HG03342 (cell line): Measurements from ENCODE around the gene R3HDM2.
"Not testable (repeated sequence)": the region's sequence is repeated elsewhere in the genome, so short reads cannot be mapped to it uniquely, and the experiment has no call there.

ENCODE experiments used
- ATAC-seq: cut with Tn5 transposase; IDR thresholded peaks from one replicate; pipeline ENCODE4 v1.9.1; 2021; ENCODE audit warnings: mild to moderate bottlenecking, moderate library complexity; ENCODE audit not compliant: unreplicated experiment

The R3HDM2 gene

DNA sequence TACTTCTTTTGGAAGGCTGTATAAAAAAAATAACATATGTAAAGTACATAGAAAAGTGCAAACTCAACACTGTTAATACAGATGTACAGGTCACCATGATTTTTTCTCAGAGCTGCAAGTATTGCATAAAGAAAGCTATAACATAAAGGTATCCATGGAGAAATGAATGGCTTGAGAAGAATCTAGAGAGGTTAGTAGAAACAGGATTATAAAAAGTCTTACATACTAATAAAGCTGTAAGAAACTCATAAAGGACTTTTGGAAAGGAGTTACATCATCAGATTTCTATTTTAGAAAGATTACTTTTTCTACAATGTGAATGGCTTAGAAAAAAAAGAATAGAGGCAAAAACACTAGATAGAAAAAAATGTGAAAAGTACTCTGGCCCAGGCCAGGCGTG, 46.4 kb downstream of the R3HDM2 start:
- ATAC-seq, result no peak

DNA sequence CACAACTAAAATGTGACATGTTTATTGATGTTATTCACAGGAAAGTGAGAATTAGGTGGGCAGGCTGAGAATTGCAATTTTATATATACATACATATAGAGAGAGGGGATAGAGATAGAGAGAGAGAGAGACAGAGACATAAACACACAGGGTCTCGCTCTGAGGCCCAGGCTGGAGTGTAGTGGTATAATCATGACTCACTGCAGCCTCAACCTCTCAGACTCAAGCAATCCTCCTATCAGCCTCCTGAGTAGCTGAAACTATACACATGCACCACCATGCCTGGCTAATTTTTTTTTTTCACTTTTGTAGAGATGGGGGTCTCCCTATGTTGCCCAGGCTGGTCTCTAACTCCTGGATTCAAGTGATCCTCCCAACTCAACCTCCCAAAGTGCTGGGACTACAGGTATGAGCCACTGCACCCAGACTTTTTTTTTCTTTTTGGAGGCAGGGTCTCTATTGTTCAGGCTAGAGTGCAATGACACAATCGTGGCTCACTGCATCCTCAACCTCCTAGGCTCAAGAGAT, 49.1 kb downstream of the R3HDM2 start:
- no peak for ATAC-seq

DNA sequence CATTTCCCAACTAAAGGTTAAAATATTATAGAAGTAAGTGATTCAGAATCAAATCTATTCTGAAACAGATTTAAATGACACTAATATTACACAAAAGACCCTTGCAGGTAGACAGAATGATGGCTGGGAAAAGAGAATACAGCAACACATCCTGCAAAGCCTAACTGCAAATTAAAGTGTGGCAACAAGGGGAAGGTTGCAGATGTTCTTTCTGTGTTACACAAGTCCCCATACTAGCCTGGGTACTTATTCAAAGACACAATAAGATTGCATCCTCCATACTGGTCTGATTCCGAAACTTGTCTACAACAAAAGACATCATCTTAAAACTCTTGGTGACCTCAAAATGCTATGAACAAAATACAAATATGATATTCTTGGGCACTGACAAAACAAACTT, 50.5 kb downstream of the R3HDM2 start:
- ATAC-seq, result no peak

DNA sequence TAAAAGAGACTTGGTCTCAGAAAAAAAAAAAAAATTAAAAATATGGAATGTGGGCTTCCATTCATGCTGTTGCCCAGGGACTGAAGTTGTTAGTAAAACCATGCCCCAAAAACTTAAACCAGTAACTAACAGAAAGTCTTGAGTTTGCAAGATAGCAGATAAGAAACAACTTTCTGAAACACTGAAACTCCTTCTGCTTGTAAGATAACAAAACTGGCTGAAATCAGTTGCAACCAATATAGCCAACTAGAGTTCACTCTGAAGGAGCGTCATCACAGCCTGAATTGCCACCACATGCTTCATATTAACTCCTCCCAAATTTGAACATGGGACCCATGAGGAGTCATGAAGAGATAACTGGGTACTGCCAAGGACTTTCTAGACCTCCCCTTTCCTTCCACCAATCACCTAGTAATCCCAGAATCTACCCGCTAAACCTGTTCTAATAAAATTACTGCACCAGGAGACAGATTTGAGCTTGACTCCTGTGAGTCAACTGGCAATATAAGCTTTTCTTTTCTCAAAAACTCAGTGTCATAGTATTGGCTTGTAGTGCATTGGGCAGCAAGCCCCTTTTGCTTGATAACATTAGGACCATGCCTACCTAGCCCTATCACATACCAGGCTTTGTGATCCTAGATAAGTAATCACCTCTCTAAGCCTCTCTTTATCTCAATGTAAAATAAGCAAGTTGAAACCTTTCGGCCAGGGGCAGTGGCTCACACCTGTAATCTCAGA, 53.6 kb downstream of the R3HDM2 start:
- no peak for ATAC-seq

DNA sequence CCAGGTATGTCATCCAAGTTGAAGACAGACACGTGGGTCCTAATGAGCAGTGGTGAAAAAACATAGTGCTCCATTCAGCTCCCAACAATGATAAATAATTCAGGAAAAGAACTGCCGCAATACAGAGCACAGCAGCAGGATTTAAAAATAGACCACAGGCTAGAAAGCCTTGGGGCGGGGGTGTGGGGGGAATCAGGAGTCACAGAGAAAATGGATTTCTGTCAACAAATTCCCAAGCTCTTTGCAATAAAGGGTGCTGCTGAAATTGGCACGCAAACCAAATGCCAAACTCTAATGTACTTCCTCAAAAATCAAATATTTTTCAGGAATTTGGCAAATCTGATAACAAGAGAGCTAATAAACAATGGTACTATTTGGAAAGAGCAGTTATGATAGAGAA, 58.6 kb downstream of the R3HDM2 start:
- ATAC-seq, result no peak

DNA sequence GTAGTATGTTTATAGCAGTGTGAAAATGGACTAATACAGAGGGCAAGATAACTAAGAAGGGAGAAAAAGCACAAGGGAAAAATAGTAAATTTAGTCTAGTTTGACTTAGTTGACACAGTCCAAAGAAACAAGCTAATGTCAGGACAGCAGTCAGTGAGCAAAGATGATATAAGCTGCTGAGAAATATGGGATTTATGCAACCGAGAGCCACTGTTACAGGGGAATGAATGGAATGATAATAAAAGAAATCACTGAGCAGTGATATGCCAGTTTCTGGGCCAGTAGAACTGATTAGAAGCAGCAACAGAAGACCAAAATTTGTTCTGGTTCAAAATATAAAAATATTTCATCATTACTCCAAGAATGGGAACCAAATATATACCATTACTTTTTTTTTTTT, 60.1 kb downstream of the R3HDM2 start:
- ATAC-seq, result no peak

DNA sequence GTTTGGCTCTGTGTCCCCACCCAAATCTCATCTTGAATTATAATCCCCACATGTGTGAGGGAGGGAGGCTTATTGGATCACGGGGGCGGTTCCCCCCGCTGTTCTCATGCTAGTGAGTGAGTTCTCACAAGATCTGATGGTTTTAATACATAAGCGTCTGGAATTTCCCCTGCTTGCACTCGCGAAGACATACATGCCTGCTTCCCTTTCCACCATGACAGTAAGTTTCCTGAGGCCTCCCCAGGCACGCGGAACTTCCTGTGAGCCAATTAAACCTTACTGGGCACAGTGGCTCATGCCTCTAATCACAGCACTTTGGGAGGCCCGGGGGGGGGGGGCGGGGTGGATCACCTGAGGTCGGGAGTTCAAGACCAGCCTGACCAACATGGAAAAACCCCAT, 60.8 kb downstream of the R3HDM2 start:
- no peak for ATAC-seq

DNA sequence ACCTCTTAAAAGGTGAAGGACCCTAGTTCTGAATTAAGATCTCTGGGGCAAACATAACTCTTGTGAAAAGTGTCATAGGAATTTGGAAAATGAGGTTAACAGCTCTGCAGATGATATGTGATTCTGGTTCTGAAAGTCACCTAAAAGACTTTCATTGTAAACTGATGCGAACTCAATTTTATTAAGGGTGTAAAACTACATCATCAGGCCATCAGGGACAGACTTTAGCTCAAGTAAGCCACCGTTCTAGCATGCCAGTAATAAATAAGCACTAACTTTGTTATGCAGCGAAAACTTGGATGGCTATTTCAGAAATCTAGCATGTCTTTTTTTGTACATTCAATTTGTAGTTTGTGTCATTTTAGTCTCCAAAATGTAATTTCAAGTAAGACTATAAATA, 61.6 kb downstream of the R3HDM2 start:
- no peak for ATAC-seq

DNA sequence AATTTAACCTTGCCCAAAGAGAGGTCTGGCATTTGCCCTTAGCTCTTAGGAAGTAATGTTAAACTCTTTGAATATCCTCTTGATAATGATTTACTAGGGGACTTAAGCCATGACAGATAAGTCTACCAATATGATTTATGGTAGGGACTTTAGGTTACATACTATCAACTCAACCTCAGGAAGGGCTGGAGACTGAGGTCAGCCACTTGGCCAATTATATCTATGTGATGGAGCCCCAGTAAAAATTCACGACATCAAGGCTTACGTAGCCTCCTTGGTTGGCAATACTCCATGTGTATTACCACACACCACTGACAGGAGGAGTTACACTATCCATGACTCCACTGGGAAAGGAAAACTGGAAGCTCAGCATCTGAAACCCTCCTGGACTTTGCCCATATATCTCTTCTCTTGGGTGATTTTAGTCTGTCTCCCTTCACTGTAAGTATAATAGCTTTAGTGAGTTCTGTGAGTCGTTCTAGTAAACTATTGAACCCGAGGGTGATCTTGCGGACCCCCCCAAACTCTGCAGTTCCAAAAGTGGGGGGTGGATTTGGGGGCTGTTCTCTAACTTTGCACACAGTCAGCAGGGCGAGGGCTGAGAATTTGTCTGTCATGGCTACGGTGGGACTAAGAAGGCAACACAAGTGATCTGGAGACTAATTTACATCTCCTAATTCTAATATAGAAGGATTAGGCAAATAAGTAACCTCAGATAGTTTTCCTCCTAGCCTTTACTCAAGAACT, 62.3 kb downstream of the R3HDM2 start:
- ATAC-seq, result no peak

DNA sequence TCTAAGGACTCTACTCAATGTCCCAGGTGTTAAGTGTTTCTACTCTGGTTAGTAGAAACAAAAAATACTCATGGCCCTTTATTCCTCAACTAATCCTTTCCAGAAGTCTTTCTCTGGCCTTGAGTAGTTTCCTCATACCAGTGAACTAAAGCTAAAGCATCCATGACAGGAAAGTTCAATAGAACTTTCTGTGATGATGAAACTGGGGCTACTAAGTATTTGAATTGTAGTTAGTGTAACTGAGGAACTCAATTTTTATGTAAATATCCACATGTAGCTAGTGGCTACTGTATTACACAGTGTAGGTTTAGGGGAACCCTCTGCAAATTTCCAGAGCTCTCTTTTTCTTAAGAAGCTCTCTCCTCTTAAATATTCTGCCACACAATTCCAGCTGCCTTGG, 63.7 kb downstream of the R3HDM2 start:
- no peak for ATAC-seq

DNA sequence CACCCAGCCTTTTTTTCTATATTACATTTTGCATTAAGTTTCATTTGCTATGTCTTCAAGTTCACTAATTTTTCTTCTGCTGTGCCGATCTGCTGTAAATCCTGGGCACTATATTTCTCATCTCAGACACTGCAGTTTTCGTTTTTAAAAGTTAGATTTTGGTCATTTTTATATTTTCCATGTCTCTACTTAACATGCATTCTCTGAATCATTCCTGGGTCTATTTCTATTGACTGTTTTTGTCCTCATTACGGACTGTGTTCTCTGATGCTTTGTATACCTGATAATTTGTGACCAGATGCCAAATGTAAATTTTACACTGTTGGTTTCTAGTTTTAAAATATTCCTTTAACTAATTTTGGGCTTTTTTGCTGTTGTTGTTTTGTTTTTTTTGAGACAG, 64.5 kb downstream of the R3HDM2 start:
- ATAC-seq, result no peak

DNA sequence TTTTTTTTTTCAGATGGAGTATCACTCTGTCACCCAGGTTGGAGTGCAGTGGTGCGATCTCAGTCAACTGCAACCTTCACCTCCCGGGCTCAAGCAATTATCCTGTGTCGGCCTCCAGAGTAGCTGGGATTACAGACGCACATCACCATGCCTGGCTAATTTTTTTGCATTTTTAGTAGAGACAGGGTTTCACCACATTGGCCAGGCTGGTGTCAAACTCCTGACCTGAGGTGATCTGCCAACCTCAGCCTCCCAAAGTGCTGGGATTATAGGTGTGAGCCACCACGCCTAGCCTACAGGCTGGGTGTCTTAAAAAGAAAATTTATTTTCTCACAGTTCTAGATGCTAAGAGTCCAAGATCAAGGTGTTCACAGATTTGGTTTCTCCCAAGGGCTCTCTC, 66.7 kb downstream of the R3HDM2 start:
- ATAC-seq, result not testable (repeated sequence)

DNA sequence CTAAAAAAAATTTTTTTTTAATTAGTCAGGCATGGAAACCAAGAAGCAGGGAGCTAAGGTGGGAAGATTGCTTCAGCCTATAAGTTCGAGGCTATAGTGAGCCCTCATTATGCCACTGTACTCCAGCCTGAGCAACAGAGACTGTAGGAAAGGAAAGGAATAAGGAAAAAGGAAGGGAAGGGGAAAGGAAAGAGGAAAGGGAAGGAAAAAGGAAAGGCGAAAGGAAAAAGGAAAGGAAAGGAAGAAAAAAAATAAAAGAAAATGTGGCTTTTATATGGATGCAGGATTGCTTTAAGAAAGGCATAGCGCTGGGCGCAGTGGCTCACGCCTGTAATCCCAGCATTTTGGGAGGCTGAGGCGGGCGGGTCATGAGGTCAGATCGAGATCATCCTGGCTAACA, 70.4 kb downstream of the R3HDM2 start:
- no peak for ATAC-seq

DNA sequence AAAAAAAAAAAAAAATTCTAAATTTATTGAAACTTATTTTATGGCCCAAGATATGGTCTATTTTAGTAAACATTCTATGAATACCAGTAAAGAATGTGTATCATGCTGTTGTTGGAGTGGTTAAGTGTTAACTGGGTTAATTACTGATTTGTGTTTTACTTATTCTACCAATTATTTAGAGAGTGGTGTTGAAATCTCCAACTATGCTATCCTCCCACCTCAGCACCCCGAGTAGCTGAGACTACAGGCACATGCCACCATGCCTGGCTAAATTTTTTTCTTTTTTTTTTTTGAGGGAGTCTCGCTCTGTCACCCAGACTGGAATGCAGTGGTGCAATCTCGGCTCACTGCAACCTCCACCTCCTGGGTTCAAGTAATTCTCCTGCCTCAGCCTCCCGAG, 72.2 kb downstream of the R3HDM2 start:
- ATAC-seq, result no peak

DNA sequence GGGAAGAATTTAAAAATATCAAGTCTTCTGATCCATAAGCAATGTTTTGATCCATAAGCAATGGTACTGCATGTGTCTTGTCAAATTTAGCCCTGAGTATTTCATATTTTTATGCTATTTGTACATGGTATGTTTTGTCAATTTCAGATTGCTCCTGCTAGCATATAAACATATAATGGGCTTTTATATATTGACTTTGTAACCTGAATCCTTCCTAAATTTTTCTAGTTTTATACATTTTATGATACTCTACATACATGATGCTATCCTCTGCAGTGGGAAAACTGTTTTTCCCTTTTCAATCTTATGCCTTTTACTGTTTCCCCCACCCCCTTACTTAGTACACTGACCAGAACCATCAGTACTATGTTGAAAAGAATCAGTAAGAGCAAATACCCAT, 75.1 kb downstream of the R3HDM2 start:
- no peak for ATAC-seq

DNA sequence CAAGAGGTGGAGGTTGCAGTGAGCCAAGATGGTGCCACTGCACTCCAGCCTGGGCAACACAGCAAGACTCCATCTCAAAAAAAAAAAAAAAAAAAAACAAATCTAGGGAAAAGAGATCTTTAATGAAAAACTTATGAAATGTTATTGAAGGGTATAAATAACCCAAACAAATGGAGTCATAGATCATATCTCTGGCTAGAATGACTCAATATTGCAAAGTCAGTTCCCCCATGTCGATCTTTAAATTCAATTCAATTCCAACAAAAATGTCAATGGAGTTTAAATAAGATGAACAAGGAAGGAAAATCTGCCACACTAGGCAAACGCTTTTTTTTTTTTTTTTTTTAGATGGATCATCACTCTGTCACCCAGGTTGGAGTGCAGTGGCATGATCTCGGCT, 78.7 kb downstream of the R3HDM2 start:
- ATAC-seq, result no peak

DNA sequence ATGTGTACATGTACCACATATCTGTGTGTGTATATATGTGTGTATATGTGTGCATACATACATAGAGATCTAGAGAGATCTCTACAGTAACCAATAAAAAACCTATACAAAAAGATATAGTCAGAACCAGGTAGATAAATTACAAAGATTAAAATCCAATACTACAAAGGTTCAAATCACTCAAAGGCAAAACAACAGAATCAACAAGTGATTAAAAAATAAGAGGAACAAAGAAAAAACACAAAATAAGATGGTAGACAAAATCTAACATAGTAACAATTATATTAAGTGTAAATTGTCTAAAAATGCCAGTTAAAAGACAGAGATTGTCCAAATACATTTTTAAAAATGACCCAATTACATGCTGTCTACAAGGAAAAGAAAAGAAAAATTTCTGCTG, 83.6 kb downstream of the R3HDM2 start:
- no peak for ATAC-seq

DNA sequence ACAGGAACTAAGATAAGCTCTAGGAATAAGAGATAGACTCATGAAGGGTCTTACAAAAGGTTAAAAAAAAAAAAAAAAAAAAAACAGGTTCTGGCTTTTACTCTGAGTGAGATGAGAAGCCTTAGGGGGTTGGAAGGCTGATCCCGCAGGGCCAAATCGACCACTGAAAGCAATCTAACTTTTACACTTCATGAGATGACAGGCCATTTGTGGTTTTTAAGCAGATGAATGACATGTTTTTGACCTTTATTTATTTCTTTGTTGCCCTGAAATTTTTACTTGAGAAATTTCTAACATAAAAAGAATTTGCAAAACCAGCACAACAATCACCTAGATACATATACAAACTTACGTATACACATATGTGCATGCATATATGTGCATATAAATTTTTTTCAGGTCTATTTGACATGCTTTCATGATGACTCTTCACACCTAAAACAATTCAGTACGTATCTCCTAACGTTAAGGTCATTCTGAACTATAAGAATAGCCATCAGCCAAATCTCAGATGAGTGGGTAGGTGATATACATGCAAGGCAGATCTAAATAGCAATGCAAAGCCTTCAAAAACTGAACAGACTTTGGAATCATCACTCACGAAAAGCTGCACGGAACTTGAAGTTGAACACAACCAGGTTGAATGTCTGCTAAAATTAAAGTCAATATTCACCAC, 87.0 kb downstream of the R3HDM2 start:
- ATAC-seq, result no peak

DNA sequence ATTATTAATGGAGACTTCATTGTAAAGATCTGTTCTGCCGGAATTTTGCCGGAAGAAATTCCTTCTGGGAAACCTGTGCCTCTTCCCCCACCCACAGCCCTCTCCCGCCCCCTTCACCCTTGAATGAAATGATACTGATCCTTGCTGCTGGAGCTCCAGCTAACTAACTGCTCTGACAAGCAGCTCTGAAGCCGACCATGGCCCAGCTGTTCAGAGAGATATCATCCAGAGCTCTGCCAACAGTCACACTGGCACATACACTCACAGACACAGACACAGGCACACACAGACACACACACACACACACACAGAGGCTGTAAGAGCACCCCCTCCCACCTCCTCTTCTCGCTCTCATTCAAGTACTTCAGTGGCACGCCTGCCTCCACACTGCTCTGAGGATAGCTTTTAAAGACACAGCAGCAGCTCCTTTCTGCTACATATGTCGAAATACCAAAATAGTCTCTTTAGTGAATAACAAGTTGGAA, 88.6 kb downstream of the R3HDM2 start:
- no peak for ATAC-seq

DNA sequence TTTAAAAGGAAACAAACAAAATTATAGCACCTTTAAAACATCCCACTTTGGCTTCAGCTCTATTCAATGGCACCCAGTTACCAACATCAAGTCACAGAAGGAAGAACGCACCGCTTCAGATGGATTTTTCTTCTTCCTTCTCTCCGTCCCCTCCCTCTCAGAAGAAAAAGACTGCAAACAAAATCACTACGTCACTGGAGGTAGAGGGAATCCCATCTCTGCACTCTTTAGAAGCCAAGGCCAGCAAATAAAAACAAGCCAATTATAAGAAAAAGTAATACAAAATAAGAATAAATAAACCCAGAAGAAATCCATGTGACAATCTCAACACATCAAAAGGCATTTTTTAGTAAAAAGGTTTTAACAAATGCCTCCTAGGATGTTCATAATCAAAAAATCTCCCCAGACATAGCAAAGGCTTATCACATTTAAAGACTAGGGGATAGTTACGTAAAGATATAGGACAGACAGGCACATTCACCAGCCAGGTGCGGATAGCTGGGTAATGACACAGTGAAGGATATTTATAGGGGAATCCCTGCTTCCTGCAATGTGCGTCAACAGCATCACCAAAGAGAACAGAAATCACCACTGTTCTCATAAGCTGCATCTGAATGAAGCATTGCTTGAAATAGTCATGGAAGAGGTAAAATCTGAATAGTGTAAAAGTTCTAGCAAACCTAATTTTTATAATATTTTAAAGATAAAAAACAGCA, 89.4 kb downstream of the R3HDM2 start:
- ATAC-seq, result no peak

DNA sequence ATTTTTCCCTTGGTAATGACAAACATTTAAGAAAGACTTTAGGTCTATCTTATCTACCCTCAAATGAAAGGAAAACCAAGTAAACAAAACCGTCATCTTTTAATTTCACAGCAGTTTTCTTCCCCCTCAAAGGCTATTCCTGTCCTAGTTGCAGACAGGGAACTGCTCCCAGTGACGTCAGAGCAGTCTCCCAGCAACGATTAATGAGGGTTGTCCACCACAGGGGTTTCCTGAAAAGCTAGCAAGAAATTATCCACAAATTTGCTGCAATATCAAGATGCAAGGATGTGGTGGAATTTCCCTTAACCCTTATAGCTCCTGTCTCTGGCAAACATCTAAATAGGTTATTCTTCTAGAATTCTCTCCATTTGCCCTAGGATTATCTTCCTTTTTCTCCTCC, 90.7 kb downstream of the R3HDM2 start:
- ATAC-seq, result no peak
